CD4-positive, CD25-positive, alpha-beta regulatory T cell (primary cell): ENCODE results near the gene CPT1A. TPM values are rescaled to one million over a fixed set of nuclear protein-coding genes. Genes with fewer than 3 reads are reported as not detected.

Source experiments
- ATAC-seq, 2 donors: fragments of 150-1000 bp; cut with Tn5 transposase; one replicate each; pipeline ENCODE4 v1.10.0; 2021; ENCODE audit warnings: low read depth in 2 of 2, moderate number of reproducible peaks in 2 of 2, moderate library complexity in 1 of 2
- DNase-seq, 3 donors: peaks; one replicate each; pipeline versions ENCODE4 v3.0.0 to v3.0.0-alpha.2; 2012 to 2022; ENCODE audit warnings: mixed read lengths in 1 of 3
- H3K27ac ChIP-seq: one replicate; pipeline ENCODE4 v1.7.0; 2013; ENCODE audit warnings: mild to moderate bottlenecking, low read length; ENCODE audit not compliant: insufficient read depth, poor library complexity, severe bottlenecking
- H3K27me3 ChIP-seq: one replicate; pipeline ENCODE4 v1.7.0; 2013; ENCODE audit warnings: low read length; ENCODE audit not compliant: control insufficient read depth, insufficient read depth
- H3K36me3 ChIP-seq: one replicate; pipeline ENCODE4 v1.7.0; 2013; ENCODE audit warnings: mild to moderate bottlenecking, low read length, moderate library complexity; ENCODE audit not compliant: control insufficient read depth, insufficient read depth
- H3K4me1 ChIP-seq: 2 replicates; pipeline ENCODE4 v1.7.0; 2013; ENCODE audit warnings: mild to moderate bottlenecking, low read length; ENCODE audit not compliant: insufficient read depth, control insufficient read depth, poor library complexity, severe bottlenecking
- H3K4me3 ChIP-seq: one replicate; pipeline ENCODE4 v1.7.0; 2013; ENCODE audit warnings: low read depth, mild to moderate bottlenecking, low read length, moderate library complexity
- H3K9me3 ChIP-seq, 2 experiments: 1 replicate in 1 of 2; 2 replicates in 1 of 2; pipeline ENCODE4 v1.7.0; 2013; ENCODE audit warnings: low read length in 2 of 2, mild to moderate bottlenecking in 1 of 2, moderate library complexity in 1 of 2; ENCODE audit not compliant: control insufficient read depth in 2 of 2
- H3K27ac Mint-ChIP-seq, 3 donors: one replicate each; pipeline ENCODE4 v1.8.0; 2020 to 2022; ENCODE audit warnings: mild to moderate bottlenecking in 3 of 3, mixed read lengths in 3 of 3, moderate library complexity in 2 of 3
- H3K27me3 Mint-ChIP-seq: one replicate; pipeline ENCODE4 v1.8.0; 2022; ENCODE audit warnings: mild to moderate bottlenecking, mixed read lengths
- H3K36me3 Mint-ChIP-seq: one replicate; pipeline ENCODE4 v1.8.0; 2020; ENCODE audit warnings: mixed read lengths
- H3K4me1 Mint-ChIP-seq, 4 donors: one replicate each; pipeline ENCODE4 v1.8.0; 2020 to 2022; ENCODE audit warnings: mixed read lengths in 4 of 4, mild to moderate bottlenecking in 1 of 4
- H3K4me3 Mint-ChIP-seq, 4 donors: one replicate each; pipeline ENCODE4 v1.8.0; 2020 to 2022; ENCODE audit warnings: mild to moderate bottlenecking in 4 of 4, mixed read lengths in 4 of 4, moderate library complexity in 3 of 4
- H3K9me3 Mint-ChIP-seq, 7 donors: one replicate each; pipeline ENCODE4 v1.8.0; 2020 to 2022; ENCODE audit warnings: mixed read lengths in 7 of 7, mild to moderate bottlenecking in 3 of 7, moderate library complexity in 2 of 7
- polyA plus RNA-seq, 4 donors: library from polyadenylated mRNA; unstranded; fragments of 300-500 nt; fragmentation: Illumina TruSeq; gene quantifications; one replicate each; pipeline ENCODE4 v1.2.3, GENCODE V29; 2021
- total RNA-seq: library from RNA; stranded (reverse); gene quantifications from one replicate; pipeline ENCODE4 v1.2.3, GENCODE V29; 2022

CPT1A gene
- total and polyA plus RNA-seq, 5 donors from 2014 or later, result 0.32 to 16.7 (median 4.3) TPM

DNA sequence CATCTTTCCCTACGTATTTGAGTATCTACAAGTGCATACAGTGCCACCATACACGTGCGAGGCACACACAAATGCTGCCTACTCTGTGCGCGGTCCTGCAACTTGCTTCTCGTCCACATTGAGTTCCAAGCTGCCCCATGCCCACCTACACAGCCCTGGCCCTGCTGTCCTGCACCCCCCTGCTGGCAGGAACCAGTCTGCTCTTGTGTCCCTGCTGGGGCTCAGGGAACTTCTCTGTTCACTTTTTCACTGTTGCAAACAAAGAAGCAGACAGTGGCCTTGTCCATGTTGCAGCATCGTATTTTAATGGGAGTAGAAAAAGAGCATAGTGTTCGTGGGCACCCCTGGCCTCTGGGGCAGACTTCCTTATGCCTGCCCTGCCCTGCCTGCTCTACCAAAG, 14.0 kb downstream of the CPT1A start:
- Mint-ChIP-seq H3K4me1 (peaks cover 4 to 31% (median 14%) of the 10 kb centered on the region in 4 donors), H3K36me3 (peaks cover 5% of the 10 kb centered on the region), H3K27me3 (no peaks in the 10 kb centered on the region), H3K9me3 (no peaks in the 10 kb centered on the region), H3K27ac (peak overlapping the region in 2 of 3 donors; percentile 39 to 49), H3K4me3 (no peak overlapping the region)
- ATAC-seq, result no peak
- Histone ChIP-seq H3K27me3 (no peaks in the 10 kb centered on the region), H3K36me3 (no peaks in the 10 kb centered on the region), H3K27ac (no peak overlapping the region), H3K9me3 (no peaks in the 10 kb centered on the region), H3K4me3 (no peak overlapping the region), H3K4me1 (peaks cover 4% of the 10 kb centered on the region)
- DNase-seq, result no peak

DNA sequence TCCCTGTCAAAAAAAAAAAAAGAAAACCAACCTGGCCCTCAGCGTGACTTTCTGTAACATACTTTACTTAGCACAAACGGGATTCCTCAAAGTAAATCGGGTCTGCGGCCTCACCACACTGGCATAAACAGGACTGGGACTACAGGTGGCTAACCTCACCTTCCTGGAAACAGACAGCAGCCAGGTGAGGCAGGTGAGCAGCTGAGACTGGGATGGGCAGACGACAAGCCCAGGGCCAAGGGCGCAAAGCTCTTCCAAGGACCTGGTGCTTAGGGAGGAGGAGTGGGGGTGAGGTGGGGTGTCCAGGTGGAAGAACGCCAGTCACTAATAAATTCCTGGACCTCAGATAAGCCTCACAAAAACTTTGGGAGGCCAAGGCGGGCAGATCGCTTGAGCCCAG, 15.0 kb downstream of the CPT1A start:
- Mint-ChIP-seq H3K4me3 (no peak overlapping the region), H3K27me3 (no peaks in the 10 kb centered on the region), H3K4me1 (peaks cover 4 to 31% (median 13%) of the 10 kb centered on the region in 4 donors), H3K9me3 (no peaks in the 10 kb centered on the region), H3K36me3 (peaks cover 5% of the 10 kb centered on the region), H3K27ac (peak overlapping the region in 1 of 3 donors; percentile 41)
- H3K4me1 ChIP-seq, result peaks cover 4% of the 10 kb centered on the region
- H3K9me3 ChIP-seq, result no peaks in the 10 kb centered on the region
- no peak overlapping the region for H3K27ac ChIP-seq
- no peaks in the 10 kb centered on the region for H3K27me3 ChIP-seq
- DNase-seq, result no peak
- no peak overlapping the region for H3K4me3 ChIP-seq
- no peaks in the 10 kb centered on the region for H3K36me3 ChIP-seq
- no peak for ATAC-seq

DNA sequence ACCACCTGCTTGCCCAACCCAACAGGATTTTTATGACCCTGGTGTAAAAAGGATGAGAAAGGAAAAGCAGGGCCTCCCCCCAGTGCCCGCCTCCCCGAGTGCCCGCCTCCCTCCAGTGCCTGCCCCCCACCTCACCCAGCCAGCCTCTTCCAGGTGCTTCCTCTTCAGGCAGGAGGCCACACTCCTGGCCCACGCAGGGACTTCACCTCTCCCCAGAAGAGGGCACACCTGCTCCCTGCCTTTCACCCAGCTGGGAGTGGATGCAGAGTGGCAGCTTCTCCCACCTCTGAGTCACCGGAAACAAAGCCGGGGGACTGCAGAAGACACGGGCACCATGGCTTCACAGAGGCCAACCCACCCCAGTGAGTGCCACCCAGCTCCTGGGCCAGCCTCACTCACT, 16.1 kb downstream of the CPT1A start:
- H3K4me1 Mint-ChIP-seq, result peaks cover 2 to 32% (median 10%) of the 10 kb centered on the region in 4 donors
- peaks cover 3% of the 10 kb centered on the region for H3K36me3 Mint-ChIP-seq
- Histone ChIP-seq H3K27me3 (no peaks in the 10 kb centered on the region), H3K27ac (no peak overlapping the region), H3K36me3 (no peaks in the 10 kb centered on the region), H3K4me3 (no peak overlapping the region), H3K9me3 (no peaks in the 10 kb centered on the region), H3K4me1 (peaks cover 4% of the 10 kb centered on the region)
- peak overlapping the region in 1 of 3 donors; percentile 51 for H3K27ac Mint-ChIP-seq
- no peak overlapping the region for H3K4me3 Mint-ChIP-seq
- DNase-seq (peak; percentile 28 to 68 (median 44)), ATAC-seq (peak; percentile 78 to 82)
- H3K27me3 Mint-ChIP-seq, result no peaks in the 10 kb centered on the region
- no peaks in the 10 kb centered on the region for H3K9me3 Mint-ChIP-seq

DNA sequence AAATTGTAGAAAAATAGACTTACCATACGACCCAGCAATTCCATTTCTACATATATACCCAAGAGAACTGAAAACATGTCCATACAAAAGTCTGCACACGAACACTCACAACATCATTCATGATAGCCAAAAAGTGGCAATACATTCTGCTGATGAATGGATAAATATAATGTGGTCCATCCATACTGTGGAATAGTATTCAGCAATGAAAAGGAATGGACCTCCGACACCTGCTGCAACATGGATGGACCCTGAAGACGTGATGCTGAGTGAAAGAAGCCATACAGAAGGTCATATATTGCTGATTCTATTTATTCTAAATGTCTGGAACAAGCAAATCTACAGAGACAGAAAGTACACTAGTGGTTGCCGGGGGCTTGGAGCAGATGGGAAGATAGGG, 19.2 kb downstream of the CPT1A start:
- Mint-ChIP-seq H3K4me3 (no peak overlapping the region), H3K4me1 (peaks cover 0 to 37% (median 14%) of the 10 kb centered on the region in 4 donors), H3K27me3 (no peaks in the 10 kb centered on the region), H3K9me3 (no peaks in the 10 kb centered on the region), H3K27ac (no peak overlapping the region), H3K36me3 (no peaks in the 10 kb centered on the region)
- H3K36me3 ChIP-seq, result no peaks in the 10 kb centered on the region
- no peak overlapping the region for H3K27ac ChIP-seq
- ATAC-seq (no peak), DNase-seq (no peak)
- H3K9me3 ChIP-seq, result no peaks in the 10 kb centered on the region
- no peak overlapping the region for H3K4me3 ChIP-seq
- H3K4me1 ChIP-seq, result peaks cover 5% of the 10 kb centered on the region
- no peaks in the 10 kb centered on the region for H3K27me3 ChIP-seq

DNA sequence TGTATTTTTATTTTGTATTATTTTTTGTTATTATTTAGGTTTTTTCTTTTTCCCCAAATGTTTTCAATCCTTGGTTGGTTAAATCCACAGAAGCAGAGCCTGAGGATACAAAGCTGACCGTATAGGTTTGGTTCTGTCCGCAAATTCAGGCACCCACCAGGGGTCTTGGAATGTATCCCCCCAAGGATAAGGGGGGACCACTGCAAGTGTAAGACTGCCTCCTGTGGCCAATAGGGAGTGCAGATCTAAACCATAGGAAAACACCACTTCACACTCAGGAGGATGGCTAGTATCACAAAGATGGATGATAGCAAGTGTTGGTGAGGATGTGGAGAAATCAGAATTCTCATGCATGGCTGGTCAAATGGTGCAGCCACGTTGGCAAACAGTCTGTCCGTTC, 20.0 kb downstream of the CPT1A start:
- no peak overlapping the region for H3K4me3 Mint-ChIP-seq
- Histone ChIP-seq H3K36me3 (no peaks in the 10 kb centered on the region), H3K27me3 (no peaks in the 10 kb centered on the region), H3K9me3 (no peaks in the 10 kb centered on the region), H3K27ac (no peak overlapping the region), H3K4me3 (no peak overlapping the region), H3K4me1 (peaks cover 13% of the 10 kb centered on the region)
- no peaks in the 10 kb centered on the region for H3K9me3 Mint-ChIP-seq
- no peak for ATAC-seq
- H3K27me3 Mint-ChIP-seq, result no peaks in the 10 kb centered on the region
- no peak for DNase-seq
- H3K27ac Mint-ChIP-seq, result peak overlapping the region in 1 of 3 donors; percentile 83
- no peaks in the 10 kb centered on the region for H3K36me3 Mint-ChIP-seq
- peaks cover 0 to 37% (median 19%) of the 10 kb centered on the region in 4 donors for H3K4me1 Mint-ChIP-seq

DNA sequence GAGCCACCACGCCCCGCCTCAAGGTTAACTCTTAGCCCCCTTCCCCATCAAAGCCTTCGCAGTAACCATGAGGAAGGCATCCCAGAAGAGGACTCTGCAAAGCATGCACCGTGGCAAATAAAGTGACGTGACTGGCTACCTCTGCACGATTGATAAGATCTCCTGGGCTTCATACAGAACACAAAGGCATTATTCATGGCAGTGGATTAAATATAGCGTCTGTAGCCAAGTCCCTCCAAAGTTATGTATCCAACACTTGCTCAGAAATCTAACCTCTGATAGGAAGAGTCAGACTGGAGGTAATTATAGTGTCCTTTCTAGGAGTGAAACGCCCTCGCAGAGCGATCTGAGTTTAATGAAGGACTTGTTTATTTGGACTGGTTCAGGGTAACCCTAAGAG, 22.4 kb downstream of the CPT1A start:
- Mint-ChIP-seq H3K4me3 (peak overlapping the region in 1 of 4 donors; percentile 38), H3K36me3 (no peaks in the 10 kb centered on the region), H3K27me3 (no peaks in the 10 kb centered on the region), H3K9me3 (no peaks in the 10 kb centered on the region), H3K27ac (no peak overlapping the region), H3K4me1 (peaks cover 0 to 32% (median 16%) of the 10 kb centered on the region in 4 donors)
- Histone ChIP-seq H3K36me3 (peaks cover 6% of the 10 kb centered on the region), H3K4me3 (no peak overlapping the region), H3K9me3 (no peaks in the 10 kb centered on the region), H3K27ac (no peak overlapping the region), H3K27me3 (no peaks in the 10 kb centered on the region), H3K4me1 (peaks cover 9% of the 10 kb centered on the region)
- DNase-seq, result no peak
- no peak for ATAC-seq

DNA sequence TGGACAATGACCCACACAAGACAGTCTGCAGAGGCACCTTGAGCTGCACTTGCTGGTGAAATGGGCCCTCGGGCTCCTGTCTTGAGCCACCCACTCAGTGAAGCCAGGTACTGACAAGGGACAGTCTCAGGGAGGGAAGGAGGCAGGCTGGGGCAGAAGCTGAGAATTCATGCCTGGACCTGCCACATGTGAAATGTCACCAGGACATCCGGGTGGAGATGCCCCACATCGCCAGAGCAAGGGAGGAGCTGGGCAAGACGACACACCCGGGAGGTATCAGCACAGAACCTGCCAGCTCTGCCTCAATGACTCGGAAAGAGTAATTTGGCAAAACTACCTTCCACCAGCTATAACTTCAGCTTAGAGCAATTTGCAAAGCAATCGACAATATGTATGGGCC, 23.5 kb downstream of the CPT1A start:
- no peak overlapping the region for H3K27ac ChIP-seq
- ATAC-seq (no peak), DNase-seq (no peak)
- Mint-ChIP-seq H3K4me3 (no peak overlapping the region), H3K27me3 (no peaks in the 10 kb centered on the region), H3K4me1 (peaks cover 0 to 32% (median 16%) of the 10 kb centered on the region in 4 donors), H3K27ac (no peak overlapping the region), H3K9me3 (no peaks in the 10 kb centered on the region), H3K36me3 (no peaks in the 10 kb centered on the region)
- peaks cover 6% of the 10 kb centered on the region for H3K36me3 ChIP-seq
- peaks cover 9% of the 10 kb centered on the region for H3K4me1 ChIP-seq
- no peaks in the 10 kb centered on the region for H3K27me3 ChIP-seq
- no peak overlapping the region for H3K4me3 ChIP-seq
- H3K9me3 ChIP-seq, result no peaks in the 10 kb centered on the region

DNA sequence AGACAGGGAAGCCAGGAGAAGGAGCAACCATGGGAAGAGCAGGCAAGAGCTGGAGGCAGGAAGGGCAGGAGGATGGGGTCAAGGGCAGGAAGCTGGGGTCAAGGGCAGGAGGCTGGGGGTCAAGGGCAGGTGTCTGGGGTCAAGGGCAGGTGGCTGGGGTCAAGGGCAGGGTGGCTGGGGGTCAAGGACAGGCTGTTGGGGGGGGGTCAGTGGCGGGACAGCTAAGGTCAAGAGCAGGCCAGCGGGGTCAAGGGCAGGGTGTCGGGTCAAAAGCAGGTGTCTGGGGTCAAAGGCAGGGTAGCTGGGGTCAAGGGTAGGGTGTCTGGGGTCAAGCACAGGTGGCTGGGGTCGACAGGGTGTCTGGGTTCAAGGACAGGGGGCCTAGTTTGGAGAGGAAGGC, 24.2 kb downstream of the CPT1A start:
- no peaks in the 10 kb centered on the region for H3K9me3 Mint-ChIP-seq
- Histone ChIP-seq H3K27me3 (no peaks in the 10 kb centered on the region), H3K9me3 (no peaks in the 10 kb centered on the region), H3K36me3 (peaks cover 11% of the 10 kb centered on the region), H3K4me1 (peaks cover 9% of the 10 kb centered on the region), H3K27ac (no peak overlapping the region), H3K4me3 (no peak overlapping the region)
- peak overlapping the region in 1 of 4 donors; percentile 60 for H3K4me3 Mint-ChIP-seq
- no peak for ATAC-seq
- peak overlapping the region; percentile 74 to 96 (median 87) for H3K27ac Mint-ChIP-seq
- no peaks in the 10 kb centered on the region for H3K36me3 Mint-ChIP-seq
- peaks cover 0 to 32% (median 16%) of the 10 kb centered on the region in 4 donors for H3K4me1 Mint-ChIP-seq
- no peak for DNase-seq
- H3K27me3 Mint-ChIP-seq, result no peaks in the 10 kb centered on the region
